GM12801 (cell line): Measurements from ENCODE around the gene XYLT1.

Experiments used
- TF ChIP-seq, protein P1 (sequence below): IDR thresholded peaks from one replicate; pipeline ENCODE4 v1.5.1; 2011; ENCODE audit warnings: control low read depth; ENCODE audit not compliant: insufficient read length; ENCODE audit errors: extremely low read depth

The XYLT1 gene

DNA sequence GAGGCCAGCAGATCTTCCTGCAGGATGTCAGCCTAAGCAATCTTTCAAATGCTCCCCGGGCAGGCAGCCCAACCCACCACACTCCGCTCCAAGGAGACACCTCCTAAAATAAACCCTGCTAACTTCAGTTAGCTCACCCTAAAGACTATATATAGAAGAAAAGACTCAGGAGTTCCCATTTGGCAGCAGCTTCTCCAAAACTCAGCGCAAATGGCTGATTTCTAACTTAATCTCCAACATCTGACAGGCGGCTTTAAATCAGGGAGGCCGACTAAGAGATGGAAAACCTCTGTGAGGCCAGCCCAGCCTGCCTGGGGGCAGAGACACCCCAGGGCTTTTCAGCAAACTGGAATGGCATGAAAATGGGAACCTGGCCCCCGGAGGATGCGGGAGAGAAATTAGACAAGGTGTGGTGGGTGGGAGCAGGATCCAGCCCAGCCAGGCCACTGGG, 91.6 kb downstream of the XYLT1 start:
- TF ChIP-seq, protein P1, sequence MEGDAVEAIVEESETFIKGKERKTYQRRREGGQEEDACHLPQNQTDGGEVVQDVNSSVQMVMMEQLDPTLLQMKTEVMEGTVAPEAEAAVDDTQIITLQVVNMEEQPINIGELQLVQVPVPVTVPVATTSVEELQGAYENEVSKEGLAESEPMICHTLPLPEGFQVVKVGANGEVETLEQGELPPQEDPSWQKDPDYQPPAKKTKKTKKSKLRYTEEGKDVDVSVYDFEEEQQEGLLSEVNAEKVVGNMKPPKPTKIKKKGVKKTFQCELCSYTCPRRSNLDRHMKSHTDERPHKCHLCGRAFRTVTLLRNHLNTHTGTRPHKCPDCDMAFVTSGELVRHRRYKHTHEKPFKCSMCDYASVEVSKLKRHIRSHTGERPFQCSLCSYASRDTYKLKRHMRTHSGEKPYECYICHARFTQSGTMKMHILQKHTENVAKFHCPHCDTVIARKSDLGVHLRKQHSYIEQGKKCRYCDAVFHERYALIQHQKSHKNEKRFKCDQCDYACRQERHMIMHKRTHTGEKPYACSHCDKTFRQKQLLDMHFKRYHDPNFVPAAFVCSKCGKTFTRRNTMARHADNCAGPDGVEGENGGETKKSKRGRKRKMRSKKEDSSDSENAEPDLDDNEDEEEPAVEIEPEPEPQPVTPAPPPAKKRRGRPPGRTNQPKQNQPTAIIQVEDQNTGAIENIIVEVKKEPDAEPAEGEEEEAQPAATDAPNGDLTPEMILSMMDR = no peak

DNA sequence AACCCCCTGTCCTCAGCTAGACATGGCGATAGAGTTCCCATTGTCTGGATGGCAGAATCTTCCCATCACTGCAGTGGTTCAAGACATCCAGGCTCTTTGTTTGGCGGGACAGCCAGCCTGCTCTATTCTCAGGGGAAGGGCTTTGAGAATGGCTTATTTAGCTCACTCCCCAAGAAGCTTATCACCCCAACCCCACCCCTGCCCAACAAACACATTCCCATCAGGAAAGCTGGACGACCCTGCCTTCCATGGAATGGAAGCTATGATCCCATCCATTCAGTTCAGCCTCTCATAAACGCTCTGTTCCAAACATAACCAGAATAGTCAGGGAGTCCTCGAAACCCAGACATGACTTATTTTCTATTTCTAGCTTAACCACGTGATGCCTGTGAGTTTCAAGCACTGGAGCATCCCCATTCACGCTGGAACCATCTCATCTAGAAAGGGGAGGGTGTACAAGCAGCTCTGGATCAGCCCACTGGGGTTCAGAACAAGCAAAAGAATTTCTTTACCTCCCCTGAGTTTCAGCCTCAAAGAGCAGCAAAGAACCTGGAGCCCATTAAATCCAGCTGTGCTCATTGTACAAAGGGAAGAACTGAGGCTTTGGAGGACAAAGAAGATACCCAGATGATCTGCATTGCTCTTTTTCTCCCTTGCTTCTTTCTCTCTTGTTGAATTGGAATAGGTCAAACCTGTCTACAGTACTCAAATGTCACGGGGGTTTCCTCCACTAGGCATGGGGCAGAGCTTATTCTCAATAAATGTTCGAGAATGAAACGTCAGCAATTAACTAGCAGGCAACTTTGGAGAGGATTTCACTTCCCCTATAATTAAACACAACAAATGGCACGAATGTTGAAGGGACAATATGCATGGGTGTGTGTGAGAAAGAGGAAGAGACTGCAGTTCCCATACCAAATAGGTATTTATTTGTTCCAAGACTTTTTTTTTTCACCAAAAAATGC, 93.1 kb downstream of the XYLT1 start:
- TF ChIP-seq, protein P1 = no peak

DNA sequence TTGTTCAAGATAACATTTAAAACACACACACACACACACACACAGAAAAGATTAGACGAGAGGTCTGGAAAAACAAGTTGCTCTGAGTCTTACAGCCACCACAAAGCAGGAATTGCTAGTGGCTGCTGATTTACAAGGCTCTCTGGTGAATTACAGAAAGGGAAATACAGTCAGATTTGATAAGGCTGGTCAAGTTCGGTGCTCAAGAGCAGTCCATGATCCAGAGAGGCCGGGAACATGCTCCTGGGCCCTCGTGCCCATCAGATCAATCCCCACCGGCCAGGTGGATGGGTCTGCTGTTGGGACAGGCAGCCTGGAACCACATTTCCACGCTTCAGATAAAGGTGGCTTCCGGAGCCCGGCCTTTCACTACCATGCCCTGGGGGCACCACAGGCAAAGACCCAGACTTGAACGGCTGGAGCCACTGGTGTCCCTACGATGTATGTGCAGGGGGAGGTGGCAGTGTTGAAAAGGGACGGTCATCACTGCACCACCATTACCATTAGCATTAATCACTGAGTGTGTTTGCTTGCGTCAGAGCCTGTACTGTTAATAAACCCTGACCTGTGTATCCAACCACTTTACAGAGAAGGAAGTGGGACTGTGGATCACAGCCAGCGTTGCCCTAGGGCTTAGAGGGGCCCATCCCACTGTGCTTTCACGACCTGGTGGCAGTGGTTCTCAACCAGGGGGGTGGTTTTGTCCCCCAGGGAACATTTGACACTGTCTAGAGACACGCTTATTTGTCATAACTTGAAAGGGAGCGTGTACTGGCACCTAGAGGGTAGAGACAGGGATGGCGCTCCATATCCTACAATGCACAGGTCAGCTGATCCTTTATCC, 95.1 kb downstream of the XYLT1 start:
- TF ChIP-seq, protein P1 = no peak

DNA sequence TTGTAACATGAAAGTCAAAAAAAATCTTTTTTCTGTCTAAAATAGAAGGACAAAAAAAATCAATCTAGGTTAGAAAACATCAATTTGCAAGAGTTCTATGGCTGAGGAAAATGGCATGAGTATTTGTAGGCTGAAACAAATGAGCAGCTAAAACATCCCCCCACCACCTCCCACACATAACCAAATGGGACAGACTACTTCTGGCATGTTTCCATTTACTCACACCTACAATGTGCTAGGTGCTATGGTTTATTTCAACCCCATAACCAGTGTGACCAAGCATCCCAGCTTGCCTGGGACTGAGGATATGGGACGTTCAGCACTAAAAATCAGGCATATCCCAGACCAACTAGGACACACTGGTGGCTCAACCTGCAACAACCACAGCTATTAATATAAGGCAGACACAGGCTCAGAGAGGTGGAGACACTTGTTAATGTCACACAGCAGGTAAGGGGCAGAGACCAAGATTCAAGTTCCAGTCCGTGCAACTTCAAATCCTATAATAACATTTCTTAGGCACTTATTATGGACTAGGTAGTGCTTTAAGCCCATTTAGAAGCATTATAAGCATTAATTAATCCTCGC, 96.0 kb downstream of the XYLT1 start:
- TF ChIP-seq, protein P1 = no peak

DNA sequence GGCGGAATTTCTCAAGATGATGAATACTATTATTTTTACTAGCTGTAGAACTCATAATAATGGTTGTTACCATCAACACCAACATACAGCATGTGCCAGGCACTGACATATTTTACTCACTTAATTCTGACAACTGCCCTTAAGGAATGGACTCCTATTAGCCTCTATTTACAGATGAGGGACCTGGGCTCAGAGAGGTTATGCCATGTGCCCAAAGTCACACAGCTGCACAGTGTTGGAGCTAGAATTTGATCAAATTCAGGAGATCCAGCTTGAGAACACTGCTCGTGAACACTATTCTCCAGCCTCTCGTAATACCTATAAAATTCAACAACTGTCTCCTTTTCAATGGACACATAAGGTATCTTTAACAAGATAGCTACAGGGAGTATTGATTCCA, 97.2 kb downstream of the XYLT1 start:
- TF ChIP-seq, protein P1 = no peak

DNA sequence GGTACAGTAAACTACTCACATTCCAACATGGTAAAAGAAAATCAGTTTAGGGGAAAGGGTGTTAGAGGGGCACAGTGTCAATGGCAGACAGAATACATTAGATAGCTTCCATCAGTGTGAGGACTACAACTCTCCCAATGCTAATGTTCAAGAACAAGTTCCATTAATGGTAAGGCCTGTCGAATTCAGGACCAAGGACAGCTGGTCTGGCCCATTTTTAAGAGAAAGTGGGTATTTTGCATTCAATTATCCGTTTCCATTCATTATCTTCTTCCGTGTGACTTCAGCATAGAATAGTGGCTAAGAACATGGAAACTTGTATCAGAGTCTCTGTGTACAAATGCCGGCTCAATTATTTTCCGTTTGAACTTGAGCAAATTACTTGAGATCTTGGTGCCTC, 98.4 kb downstream of the XYLT1 start:
- TF ChIP-seq, protein P1 = no peak

DNA sequence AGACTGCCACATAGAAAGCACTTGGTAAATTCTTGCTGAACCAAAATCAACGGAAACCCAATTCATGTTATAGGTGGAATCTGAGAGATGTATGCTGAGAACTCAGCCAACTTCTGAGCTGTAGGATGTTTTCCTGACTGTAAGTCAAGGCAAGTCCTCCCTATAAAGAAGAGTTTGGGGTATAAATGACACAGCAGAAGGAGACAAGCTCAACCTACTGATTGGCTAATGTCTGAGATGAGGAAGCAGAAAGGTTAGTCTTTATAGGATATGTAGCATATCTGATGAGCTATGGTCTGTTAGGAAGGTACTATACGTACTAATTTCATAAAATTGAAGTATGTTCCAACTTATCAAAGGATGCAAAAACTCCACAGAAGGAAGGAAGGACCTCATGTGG, 99.5 kb downstream of the XYLT1 start:
- TF ChIP-seq, protein P1 = no peak
